Measurements from ENCODE around the gene SLC44A3. TPM values are rescaled to one million over a fixed set of nuclear protein-coding genes. Genes with fewer than 3 reads are reported as not detected.

SLC44A3 gene
- total RNA-seq, 2 donors from 2014 or later: 5.5 to 6.3 TPM

DNA sequence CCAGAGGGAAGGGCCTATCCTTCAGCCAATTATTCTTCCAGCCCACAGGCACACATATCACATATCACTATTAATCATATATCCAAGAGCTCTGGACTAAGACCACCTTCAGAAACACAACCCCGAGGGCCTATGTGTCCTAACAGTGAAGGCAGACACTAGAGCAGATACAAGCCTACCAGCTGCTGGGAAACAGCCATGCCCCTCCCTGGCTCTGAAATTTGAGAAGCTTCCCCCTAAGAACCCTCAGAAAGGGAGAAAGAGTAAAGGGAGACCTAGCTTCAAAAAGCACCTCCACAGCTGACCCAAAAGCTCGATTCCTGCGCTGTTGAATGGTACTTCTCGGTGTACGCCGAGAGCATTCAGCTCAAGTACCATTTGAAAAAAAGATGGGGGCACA lies 89.3 kb downstream of the SLC44A3 start:
- WGBS, 2 experiments (ENCODE audit: insufficient coverage in 1 of 2, insufficient read length in 1 of 2): 93% methylated on average over 6 of the region's 6 CpGs
- H3K4me3 Mint-ChIP-seq: no peak overlapping the region
- H3K27me3 Mint-ChIP-seq (ENCODE audit: insufficient read depth): no peaks in the 10 kb centered on the region
- DNase-seq: peak; percentile 58
- H3K27me3 ChIP-seq (ENCODE audit: control insufficient read depth, insufficient read depth, low read length, poor library complexity, severe bottlenecking): no peaks in the 10 kb centered on the region
- peaks cover 59% of the 10 kb centered on the region for H3K36me3 ChIP-seq (ENCODE audit: control insufficient read depth, insufficient read depth, low read length)
- no peaks in the 10 kb centered on the region for H3K9me3 ChIP-seq (ENCODE audit: control insufficient read depth, low read length)
- no peak overlapping the region for H3K27ac ChIP-seq (ENCODE audit: low read depth, low read length)
- peaks cover 46% of the 10 kb centered on the region for H3K36me3 Mint-ChIP-seq (ENCODE audit: low read depth)
- TF ChIP-seq, protein P1, sequence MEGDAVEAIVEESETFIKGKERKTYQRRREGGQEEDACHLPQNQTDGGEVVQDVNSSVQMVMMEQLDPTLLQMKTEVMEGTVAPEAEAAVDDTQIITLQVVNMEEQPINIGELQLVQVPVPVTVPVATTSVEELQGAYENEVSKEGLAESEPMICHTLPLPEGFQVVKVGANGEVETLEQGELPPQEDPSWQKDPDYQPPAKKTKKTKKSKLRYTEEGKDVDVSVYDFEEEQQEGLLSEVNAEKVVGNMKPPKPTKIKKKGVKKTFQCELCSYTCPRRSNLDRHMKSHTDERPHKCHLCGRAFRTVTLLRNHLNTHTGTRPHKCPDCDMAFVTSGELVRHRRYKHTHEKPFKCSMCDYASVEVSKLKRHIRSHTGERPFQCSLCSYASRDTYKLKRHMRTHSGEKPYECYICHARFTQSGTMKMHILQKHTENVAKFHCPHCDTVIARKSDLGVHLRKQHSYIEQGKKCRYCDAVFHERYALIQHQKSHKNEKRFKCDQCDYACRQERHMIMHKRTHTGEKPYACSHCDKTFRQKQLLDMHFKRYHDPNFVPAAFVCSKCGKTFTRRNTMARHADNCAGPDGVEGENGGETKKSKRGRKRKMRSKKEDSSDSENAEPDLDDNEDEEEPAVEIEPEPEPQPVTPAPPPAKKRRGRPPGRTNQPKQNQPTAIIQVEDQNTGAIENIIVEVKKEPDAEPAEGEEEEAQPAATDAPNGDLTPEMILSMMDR (conservative IDR thresholded peaks at IDR 0.05): no peak
- H3K27ac Mint-ChIP-seq: peak overlapping the region; percentile 15
- H3K4me1 Mint-ChIP-seq: peaks cover 37% of the 10 kb centered on the region
- no peak overlapping the region for H3K4me3 ChIP-seq (ENCODE audit: low read length)
- peaks cover 5% of the 10 kb centered on the region for H3K4me1 ChIP-seq (ENCODE audit: control insufficient read depth, insufficient read depth, low read length)
- H3K9me3 Mint-ChIP-seq: no peaks in the 10 kb centered on the region
- no peak overlapping the region for H3K9ac ChIP-seq (ENCODE audit: extremely low read depth, low read length, poor library complexity, severe bottlenecking)

DNA sequence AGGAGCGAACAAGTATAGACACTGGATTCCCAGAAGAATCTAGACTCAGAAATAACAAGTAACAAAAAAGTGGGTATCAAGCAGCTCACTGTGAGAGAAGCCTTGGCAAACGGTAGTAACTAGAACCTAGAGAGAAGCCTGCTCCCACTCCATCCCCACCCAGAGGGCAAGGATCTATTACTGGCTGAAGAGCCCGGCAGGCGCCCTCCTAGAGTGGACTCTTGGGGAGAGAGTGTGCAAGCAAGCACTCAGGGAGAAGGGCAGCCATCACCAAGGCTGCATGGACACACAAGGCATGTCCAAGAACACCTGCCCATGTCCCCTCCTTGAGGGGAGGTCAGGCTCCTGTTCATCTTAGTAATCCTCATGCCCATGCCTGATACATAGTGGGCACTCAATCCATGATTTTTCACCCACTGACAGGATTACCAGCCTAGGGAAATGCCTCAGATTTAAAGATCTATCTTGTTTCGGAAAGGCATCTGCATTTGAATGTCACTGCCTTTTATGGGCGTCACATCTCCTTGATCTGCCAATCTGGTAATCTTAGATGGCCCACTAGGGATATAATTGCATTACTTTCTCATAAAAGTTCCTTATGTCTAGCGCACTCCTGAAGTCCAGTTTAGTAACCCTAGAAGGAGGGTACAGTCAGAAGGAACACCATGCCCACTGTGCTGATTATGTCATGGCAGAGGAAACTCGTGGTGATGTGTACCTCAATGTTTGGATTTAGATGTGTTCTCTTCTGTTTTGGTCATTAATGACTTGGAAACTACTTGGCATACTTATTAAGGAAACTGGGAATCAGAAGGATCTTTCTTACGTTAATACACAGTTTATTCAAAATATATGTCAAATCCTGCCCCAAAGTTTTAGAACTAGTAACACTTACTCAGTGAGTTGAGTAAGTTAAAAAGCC lies 92.4 kb downstream of the SLC44A3 start:
- no peaks in the 10 kb centered on the region for H3K27me3 ChIP-seq (ENCODE audit: control insufficient read depth, insufficient read depth, low read length, poor library complexity, severe bottlenecking)
- H3K27ac Mint-ChIP-seq: no peak overlapping the region

DNA sequence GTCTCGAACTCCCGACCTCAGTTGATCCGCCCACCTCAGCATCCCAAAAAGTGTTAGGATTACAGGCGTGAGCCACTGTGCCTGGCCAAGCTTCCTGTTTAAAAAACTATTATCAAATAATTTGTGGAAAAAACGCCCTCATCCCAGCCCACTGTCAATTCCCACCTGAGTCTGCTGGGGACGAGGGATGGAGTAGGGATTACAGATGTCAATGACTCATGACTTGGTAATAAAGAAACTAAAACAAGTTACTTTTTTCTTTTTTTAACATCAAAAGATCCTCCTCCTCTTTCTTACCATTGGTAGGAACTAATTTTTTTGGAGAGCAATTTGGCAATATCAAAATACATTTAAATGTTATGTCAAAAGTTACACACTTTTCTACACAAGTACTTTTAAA lies 97.1 kb downstream of the SLC44A3 start:
- H3K36me3 ChIP-seq (ENCODE audit: control insufficient read depth, insufficient read depth, low read length): peaks cover 54% of the 10 kb centered on the region
- H3K27ac Mint-ChIP-seq: no peak overlapping the region
- no peak overlapping the region for H3K9ac ChIP-seq (ENCODE audit: extremely low read depth, low read length, poor library complexity, severe bottlenecking)
- no peak overlapping the region for H3K27ac ChIP-seq (ENCODE audit: low read depth, low read length)
- no peaks in the 10 kb centered on the region for H3K27me3 Mint-ChIP-seq (ENCODE audit: insufficient read depth)
- peaks cover 61% of the 10 kb centered on the region for H3K4me1 Mint-ChIP-seq
- no peak overlapping the region for H3K4me3 ChIP-seq (ENCODE audit: low read length)
- H3K4me1 ChIP-seq (ENCODE audit: control insufficient read depth, insufficient read depth, low read length): peaks cover 10% of the 10 kb centered on the region
- TF ChIP-seq, protein P1 (conservative IDR thresholded peaks at IDR 0.05): no peak
- H3K36me3 Mint-ChIP-seq (ENCODE audit: low read depth): peaks cover 17% of the 10 kb centered on the region
- no peaks in the 10 kb centered on the region for H3K27me3 ChIP-seq (ENCODE audit: control insufficient read depth, insufficient read depth, low read length, poor library complexity, severe bottlenecking)
- WGBS, 2 experiments (ENCODE audit: insufficient coverage in 1 of 2, insufficient read length in 1 of 2): 97 to 100% methylated on average over 4 to 6 of the region's 6 CpGs
- no peaks in the 10 kb centered on the region for H3K9me3 ChIP-seq (ENCODE audit: control insufficient read depth, low read length)
- H3K9me3 Mint-ChIP-seq: no peaks in the 10 kb centered on the region
- H3K4me3 Mint-ChIP-seq: no peak overlapping the region
- no peak for DNase-seq

More for the DNA sequence above, 92.4 kb downstream of the SLC44A3 start:
- whole genome bisulfite sequencing, 2 experiments (ENCODE audit: insufficient coverage in 1 of 2, insufficient read length in 1 of 2): 83 to 90% methylated on average over 4 to 9 of the region's 9 CpGs
- H3K36me3 Mint-ChIP-seq (ENCODE audit: low read depth): peaks cover 38% of the 10 kb centered on the region
- H3K4me1 ChIP-seq (ENCODE audit: control insufficient read depth, insufficient read depth, low read length): peaks cover 5% of the 10 kb centered on the region
- H3K4me1 Mint-ChIP-seq: peaks cover 49% of the 10 kb centered on the region
- peaks cover 59% of the 10 kb centered on the region for H3K36me3 ChIP-seq (ENCODE audit: control insufficient read depth, insufficient read depth, low read length)
- DNase-seq: no peak
- no peaks in the 10 kb centered on the region for H3K9me3 ChIP-seq (ENCODE audit: control insufficient read depth, low read length)
- H3K4me3 ChIP-seq (ENCODE audit: low read length): no peak overlapping the region
- no peak overlapping the region for H3K4me3 Mint-ChIP-seq
- H3K9ac ChIP-seq (ENCODE audit: extremely low read depth, low read length, poor library complexity, severe bottlenecking): no peak overlapping the region
- no peaks in the 10 kb centered on the region for H3K9me3 Mint-ChIP-seq
- TF ChIP-seq, protein P1 (conservative IDR thresholded peaks at IDR 0.05): no peak
- no peaks in the 10 kb centered on the region for H3K27me3 Mint-ChIP-seq (ENCODE audit: insufficient read depth)
- H3K27ac ChIP-seq (ENCODE audit: low read depth, low read length): no peak overlapping the region
